EL (cell line): ENCODE results near the gene ACTA1.

Experiments used
- DNase-seq: peaks from one replicate; pipeline ENCODE4 v3.0.0-alpha.2; 2016

Gene ACTA1

GRCh38 chr1:229434005-229434640, at the start of gene ACTA1:
Gene ACTA1 (minus strand): TSS chr1:229434094. CDS start chr1:229433115, 979 bp downstream.
- DNase-seq = no peak

GRCh38 chr1:229482511-229482910, 48.6 kb upstream of the ACTA1 start:
- DNase-seq = no peak

- no peak for DNase-seq
Measured at GRCh38 chr1:229480495-229480894, 46.6 kb upstream of the ACTA1 start.

GRCh38 chr1:229479660-229480399, 45.9 kb upstream of the ACTA1 start:
- DNase-seq = no peak

DNA sequence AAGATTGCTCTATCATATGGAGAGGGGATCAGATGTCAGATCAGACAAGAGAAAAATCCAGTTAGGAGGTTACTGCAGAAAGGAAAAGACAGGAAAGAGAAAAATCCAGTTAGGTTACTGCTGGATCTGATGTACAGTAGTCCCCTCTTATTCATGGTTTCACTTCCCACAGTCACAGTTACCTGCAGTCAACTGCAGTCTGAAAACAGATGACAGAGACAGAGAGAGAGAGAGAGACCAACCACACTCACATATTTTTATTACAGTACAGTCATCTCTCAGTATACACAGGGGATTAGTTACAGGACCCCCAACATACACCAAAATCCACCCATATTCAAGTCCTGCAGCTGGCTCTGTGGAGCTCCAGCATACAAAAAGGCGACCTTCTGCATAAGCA, 45.0 kb upstream of the ACTA1 start:
- DNase-seq = no peak

DNA sequence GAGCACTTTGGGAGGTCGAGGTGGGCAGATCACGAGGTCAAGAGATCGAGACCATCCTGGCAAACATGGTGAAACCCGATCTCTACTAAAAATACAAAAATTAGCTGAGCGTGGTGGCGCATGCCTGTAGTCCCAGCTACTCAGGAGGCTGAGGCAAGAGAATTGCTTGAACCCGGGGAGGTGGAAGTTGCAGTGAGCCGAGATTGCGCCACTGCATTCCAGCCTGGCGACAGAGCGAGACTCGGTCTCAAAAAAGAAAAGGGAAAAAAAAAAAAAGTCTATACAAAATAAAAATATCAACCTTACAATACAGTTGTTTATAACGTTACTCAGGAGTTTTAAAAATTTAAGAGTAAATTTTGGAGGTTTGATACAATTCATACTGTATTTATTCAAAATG, 42.0 kb upstream of the ACTA1 start:
- DNase-seq = peak; percentile 4

- DNase-seq = no peak
Measured at GRCh38 chr1:229474509-229474908, 40.6 kb upstream of the ACTA1 start.

GRCh38 chr1:229471175-229471574, 37.3 kb upstream of the ACTA1 start:
- no peak for DNase-seq

GRCh38 chr1:229470406-229471043, 36.6 kb upstream of the ACTA1 start:
- no peak for DNase-seq

DNA sequence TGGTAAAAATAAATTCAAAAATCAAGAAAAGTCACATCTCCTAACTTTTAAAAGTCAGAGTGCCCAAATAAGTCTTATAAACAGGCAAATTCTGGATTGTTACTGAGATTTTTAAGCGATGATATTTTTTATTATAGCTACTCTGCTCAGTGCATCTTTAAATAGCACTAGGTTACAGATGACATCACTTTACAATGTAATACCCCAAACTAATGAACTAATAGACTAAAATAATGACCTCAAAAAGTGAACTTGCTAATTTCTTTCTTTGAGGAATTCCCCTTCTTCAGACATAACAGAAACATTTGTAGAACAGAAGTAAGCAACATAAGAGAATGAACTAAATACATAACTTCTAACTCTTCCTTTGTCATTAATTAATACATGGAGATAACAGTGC, 33.0 kb upstream of the ACTA1 start:
- DNase-seq = no peak

DNA sequence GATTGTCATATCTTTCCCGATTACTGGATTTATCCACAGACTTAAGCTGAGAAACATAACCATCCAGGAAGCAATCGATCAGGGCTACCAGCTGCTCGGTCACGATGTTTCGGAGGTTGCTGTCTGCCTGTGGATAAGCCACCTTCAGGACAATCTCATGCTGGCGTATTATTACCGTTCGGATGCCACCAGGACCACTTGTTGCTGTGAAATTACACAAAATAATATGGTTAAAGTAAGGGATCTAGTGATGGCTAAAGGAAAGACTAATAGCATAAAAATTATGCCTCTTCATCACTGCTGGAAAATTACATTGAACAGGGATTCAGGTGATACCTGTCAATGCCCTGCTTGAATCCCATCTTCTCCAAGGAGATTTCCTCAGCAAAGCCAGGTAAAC, 30.8 kb upstream of the ACTA1 start:
- no peak for DNase-seq

DNA sequence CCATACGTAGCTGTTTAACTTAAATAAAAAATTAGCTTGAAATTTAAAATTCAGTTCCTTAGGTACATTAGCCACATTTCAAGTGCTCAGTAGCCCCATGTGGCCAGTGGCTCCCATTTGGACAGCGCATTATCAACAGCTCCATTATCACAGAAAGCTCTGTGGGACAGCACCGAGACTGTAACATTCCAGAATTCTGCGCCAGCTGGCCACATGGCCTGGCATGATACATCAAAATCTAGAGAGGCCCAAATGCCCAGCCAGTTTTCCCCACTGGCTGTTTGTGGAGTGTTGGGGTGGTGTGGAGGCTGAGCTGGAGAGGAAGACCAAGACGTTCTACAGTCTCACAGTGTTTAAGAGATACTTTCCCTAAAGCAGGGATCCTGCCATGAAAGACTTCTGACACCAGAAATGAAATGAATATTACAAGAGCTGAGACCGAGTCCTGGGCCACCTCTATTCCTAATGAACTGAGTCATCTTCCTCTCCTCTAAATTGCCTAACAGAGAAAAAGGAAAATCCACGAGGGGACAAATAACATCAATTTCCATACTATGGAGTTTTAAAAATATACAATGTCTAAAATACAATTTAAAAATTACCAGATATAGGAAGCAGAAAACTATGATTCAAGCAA, 27.3 kb upstream of the ACTA1 start:
- no peak for DNase-seq

GRCh38 chr1:229459815-229460214, 25.9 kb upstream of the ACTA1 start:
- DNase-seq = no peak

- no peak for DNase-seq
Measured at GRCh38 chr1:229457436-229457835, 23.5 kb upstream of the ACTA1 start.

- DNase-seq = no peak
Measured at GRCh38 chr1:229456016-229456415, 22.1 kb upstream of the ACTA1 start.

DNA sequence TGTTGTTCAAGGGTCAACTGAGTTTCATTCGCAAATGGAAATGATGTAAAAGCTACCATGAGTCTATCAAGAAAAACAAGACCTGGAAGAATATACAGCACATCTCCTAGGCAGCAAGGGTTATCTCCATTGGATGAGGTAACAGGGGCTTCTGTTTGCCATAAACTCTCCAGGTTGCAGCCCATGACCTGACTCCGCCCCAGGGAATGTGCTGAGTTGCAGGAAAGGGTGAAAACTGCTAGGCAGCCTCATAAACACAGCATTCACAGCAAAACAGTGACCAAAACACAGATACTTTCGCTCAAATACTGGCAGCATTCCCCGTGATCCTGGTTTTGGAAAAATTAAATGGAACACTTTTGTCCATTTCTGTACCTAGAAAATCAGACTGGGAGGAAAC, 20.2 kb upstream of the ACTA1 start:
- no peak for DNase-seq

DNA sequence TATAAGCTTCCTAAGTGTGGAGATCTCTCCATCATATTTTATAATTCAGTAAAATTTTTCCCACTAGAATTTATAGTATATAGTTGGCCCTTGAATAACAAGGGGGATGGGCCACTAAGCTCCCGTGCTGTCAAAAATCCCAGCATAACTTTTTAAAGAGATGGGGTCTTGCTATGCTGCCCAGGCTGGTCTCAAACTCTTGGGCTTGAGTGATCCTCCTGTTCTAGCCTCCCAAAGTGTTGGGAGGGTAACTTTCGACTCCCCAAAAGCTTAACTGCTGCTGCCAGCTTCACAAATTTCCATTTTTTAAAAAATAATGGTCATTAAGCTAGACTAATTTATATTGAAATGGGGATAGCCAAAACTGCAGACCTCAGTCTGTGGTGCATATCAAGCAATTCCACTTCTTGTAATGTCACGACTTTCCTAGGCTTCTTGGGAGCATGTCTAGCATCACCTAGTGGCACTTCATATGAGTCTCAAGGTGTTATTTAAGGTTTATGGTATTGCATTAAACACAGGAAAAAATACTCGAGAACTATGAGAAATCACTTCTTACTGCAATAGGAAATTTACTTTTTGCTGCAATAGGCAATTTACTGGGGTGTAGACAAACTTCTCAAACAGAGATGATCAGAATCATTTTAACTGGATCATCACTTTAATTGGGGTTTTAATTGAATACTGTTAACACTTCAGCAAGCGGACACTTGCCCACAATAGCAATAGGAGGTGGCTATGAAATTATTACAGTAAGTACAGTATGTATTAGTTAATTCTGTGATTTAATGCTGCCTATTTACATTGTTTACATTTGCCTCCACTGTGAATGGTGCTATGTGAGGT, 19.3 kb upstream of the ACTA1 start:
- no peak for DNase-seq

DNA sequence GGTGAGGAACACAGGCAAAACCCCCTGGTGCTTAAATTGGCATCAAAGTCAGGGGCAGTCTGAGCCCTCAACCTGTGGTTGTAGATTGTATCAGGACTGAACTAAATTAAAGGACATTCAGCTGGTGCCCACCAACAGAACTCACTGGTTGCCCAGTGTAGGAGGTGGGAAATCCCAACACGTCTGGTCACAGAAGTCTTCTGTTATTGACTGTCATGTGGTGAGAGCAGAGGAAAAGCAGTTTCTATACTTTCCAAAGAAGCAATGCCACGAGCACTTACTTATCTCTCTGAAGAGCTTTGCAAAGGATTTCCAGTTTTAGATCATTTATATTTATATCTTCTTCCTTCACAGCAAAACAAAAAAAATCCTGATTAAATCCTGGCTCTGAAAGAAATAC, 15.0 kb upstream of the ACTA1 start:
- DNase-seq = no peak

DNA sequence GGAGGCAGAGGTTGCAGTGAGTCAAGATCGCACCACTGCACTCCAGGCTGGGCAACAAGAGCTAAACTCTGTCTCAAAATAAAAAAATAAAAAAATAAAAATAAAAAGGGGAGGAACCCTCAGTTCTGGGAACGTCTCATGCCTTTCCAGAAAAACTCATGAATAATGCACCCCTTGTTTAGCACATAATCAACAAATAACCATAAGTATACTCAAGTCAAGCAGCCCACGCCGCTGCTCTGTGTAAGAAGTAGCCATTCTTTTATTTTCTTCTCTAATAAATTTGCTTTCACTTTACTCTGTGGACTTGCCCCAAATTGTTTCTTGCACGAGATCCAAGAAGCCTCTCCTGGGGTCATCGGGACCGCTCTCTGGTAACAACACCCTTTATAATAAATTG, 14.5 kb upstream of the ACTA1 start:
- DNase-seq = no peak

DNA sequence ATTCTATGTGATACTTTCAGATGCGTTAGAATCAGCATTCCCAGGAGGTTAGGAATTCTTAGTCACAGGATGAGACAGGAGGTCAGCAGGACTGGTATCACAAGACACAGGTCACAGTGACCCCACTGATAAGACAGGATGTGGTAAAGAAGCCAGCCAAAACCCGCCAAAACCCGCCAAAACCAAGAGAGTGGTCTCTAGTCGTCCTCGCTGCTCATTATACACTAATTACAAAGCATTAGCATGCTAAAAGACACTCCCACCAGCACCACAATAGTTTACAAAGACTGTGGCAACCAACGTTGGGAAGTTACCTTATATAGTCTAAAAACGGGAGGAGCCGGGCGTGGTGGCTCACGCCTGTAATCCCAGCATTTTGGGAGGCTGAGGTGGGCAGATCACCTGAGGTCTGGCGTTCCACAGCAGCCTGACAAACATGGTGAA, 13.9 kb upstream of the ACTA1 start:
- no peak for DNase-seq

GRCh38 chr1:229445828-229446227, 11.9 kb upstream of the ACTA1 start:
- no peak for DNase-seq

- DNase-seq = peak; percentile 69
Measured at GRCh38 chr1:229440851-229441537, 7.1 kb upstream of the ACTA1 start.
